IMR-90 (cell line): ENCODE measurements around the gene HADHA. TPM values are rescaled to one million over a fixed set of nuclear protein-coding genes. Genes with fewer than 3 reads are reported as not detected.

Experiments used
- ATAC-seq: fragments of 200-7000 bp; cut with Tn5 transposase; 2 replicates; pipeline ENCODE4 v1.9.1; 2020; ENCODE audit warnings: low read depth, mild to moderate bottlenecking, moderate library complexity
- BruUV-seq: library from RNA; stranded (reverse); fragments of 400-500 nt; replicated peaks from 2 replicates; lab custom pipeline; 2021; lab: Mats Ljungman, UMichigan
- CTCF ChIA-PET: fragments of 300-600 bp; formaldehyde crosslinking; extraction: SDS; loops from one replicate; lab custom pipeline; 2021; ENCODE audit warnings: antibody characterized with exemption; lab: Yijun Ruan, JAX
- POLR2A ChIA-PET: fragments of 300-600 bp; sonication (Branson Sonifier 250); formaldehyde crosslinking; loops from one replicate; lab custom pipeline; 2022; ENCODE audit warnings: antibody characterized with exemption; ENCODE audit not compliant: unreplicated experiment; lab: Charles Lee
- DNase-seq: peaks from one replicate; pipeline ENCODE4 v3.0.0; 2013
- H2AFZ ChIP-seq: replicated peaks from 2 replicates; pipeline ENCODE3; 2013; ENCODE audit warnings: low read length, mild to moderate bottlenecking; ENCODE audit not compliant: poor library complexity
- H2AK5ac ChIP-seq: 2 replicates; pipeline ENCODE4 v1.6.1; 2013; ENCODE audit warnings: low read depth, low read length, inconsistent platforms
- H2AK9ac ChIP-seq: replicated peaks from 2 replicates; pipeline ENCODE3; 2013; ENCODE audit warnings: mild to moderate bottlenecking, low read depth, low read length, moderate library complexity; ENCODE audit not compliant: poor library complexity
- H2BK120ac ChIP-seq: 2 replicates; pipeline ENCODE4 v1.6.1; 2013; ENCODE audit warnings: low read depth, low read length, inconsistent platforms
- H2BK15ac ChIP-seq: 3 replicates; pipeline ENCODE4 v1.6.1; 2013; ENCODE audit warnings: low read depth, low read length, inconsistent platforms
- H2BK20ac ChIP-seq: 2 replicates; pipeline ENCODE4 v1.6.1; 2013; ENCODE audit warnings: low read depth, mild to moderate bottlenecking, inconsistent platforms, low read length, moderate library complexity
- H2BK5ac ChIP-seq: 2 replicates; pipeline ENCODE4 v1.6.1; 2013; ENCODE audit warnings: mild to moderate bottlenecking, low read depth, low read length, inconsistent platforms; ENCODE audit not compliant: poor library complexity, severe bottlenecking
- H3K14ac ChIP-seq: replicated peaks from 2 replicates; pipeline ENCODE4 v1.6.1; 2013; ENCODE audit warnings: low read depth, low read length, inconsistent platforms
- H3K18ac ChIP-seq: 2 replicates; pipeline ENCODE4 v1.6.1; 2013; ENCODE audit warnings: low read depth, low read length, control low read depth
- H3K23ac ChIP-seq: 2 replicates; pipeline ENCODE4 v1.6.1; 2013; ENCODE audit warnings: low read depth, low read length, inconsistent platforms
- H3K27ac ChIP-seq: 2 replicates; pipeline ENCODE4 v1.5.1; 2013; ENCODE audit warnings: mild to moderate bottlenecking, control low read depth, low read length; ENCODE audit not compliant: insufficient read depth
- H3K27me3 ChIP-seq: 2 replicates; pipeline ENCODE4 v1.6.1; 2013; ENCODE audit warnings: low read length; ENCODE audit not compliant: control insufficient read depth, insufficient read depth
- H3K36me3 ChIP-seq: 2 replicates; pipeline ENCODE4 v1.6.1; 2013; ENCODE audit warnings: low read length, mixed read lengths; ENCODE audit not compliant: control insufficient read depth, insufficient read depth
- H3K4ac ChIP-seq: 2 replicates; pipeline ENCODE4 v1.6.1; 2013; ENCODE audit warnings: low read depth, low read length, inconsistent platforms
- H3K4me1 ChIP-seq: 2 replicates; pipeline ENCODE4 v1.6.1; 2013; ENCODE audit warnings: low read length, mixed read lengths; ENCODE audit not compliant: control insufficient read depth, insufficient read depth
- H3K4me2 ChIP-seq: 2 replicates; pipeline ENCODE4 v1.6.1; 2013; ENCODE audit warnings: low read depth, mild to moderate bottlenecking, control low read depth, low read length, moderate library complexity
- H3K4me3 ChIP-seq: 2 replicates; pipeline ENCODE4 v1.5.1; 2013; ENCODE audit warnings: low read depth, mild to moderate bottlenecking, control low read depth, low read length, moderate library complexity; ENCODE audit not compliant: insufficient read depth
- H3K56ac ChIP-seq: 2 replicates; pipeline ENCODE4 v1.6.1; 2013; ENCODE audit warnings: low read length, inconsistent platforms; ENCODE audit not compliant: insufficient read depth; ENCODE audit errors: extremely low read depth
- H3K79me1 ChIP-seq, 2 experiments: 2 replicates each; pipeline ENCODE4 v1.6.1; 2013; ENCODE audit warnings: low read length in 2 of 2, inconsistent platforms in 1 of 2, low read depth in 1 of 2
- H3K9ac ChIP-seq: 2 replicates; pipeline ENCODE4 v1.6.1; 2013; ENCODE audit warnings: low read depth, low read length, control low read depth
- H3K9me1 ChIP-seq: 2 replicates; pipeline ENCODE4 v1.6.1; 2013; ENCODE audit warnings: low read length, inconsistent platforms; ENCODE audit not compliant: insufficient read depth
- H3K9me3 ChIP-seq: 2 replicates; pipeline ENCODE4 v1.6.1; 2013; ENCODE audit warnings: low read length; ENCODE audit not compliant: control insufficient read depth, insufficient read depth
- H4K20me1 ChIP-seq: 2 replicates; pipeline ENCODE4 v1.6.1; 2013; ENCODE audit warnings: low read length, inconsistent platforms; ENCODE audit not compliant: insufficient read depth
- H4K5ac ChIP-seq: 2 replicates; pipeline ENCODE4 v1.6.1; 2013; ENCODE audit warnings: mild to moderate bottlenecking, low read depth, low read length, control low read depth
- H4K8ac ChIP-seq, 2 experiments: 2 replicates each; pipeline ENCODE4 v1.6.1; 2013; ENCODE audit warnings: low read depth in 2 of 2, low read length in 2 of 2, control low read depth in 1 of 2, inconsistent platforms in 1 of 2
- H4K91ac ChIP-seq: 2 replicates; pipeline ENCODE4 v1.6.1; 2013; ENCODE audit warnings: low read depth, low read length, inconsistent platforms; ENCODE audit not compliant: insufficient read depth
- BHLHE40 ChIP-seq: fragments of 150-350 bp; IDR thresholded peaks from 2 replicates; pipeline ENCODE4 v1.6.1; 2016; ENCODE audit warnings: mild to moderate bottlenecking, low read depth, low read length
- CEBPB ChIP-seq: IDR thresholded peaks from 2 replicates; pipeline ENCODE4 v1.6.1; 2012; ENCODE audit warnings: low read depth, low read length, improper control_type of control experiment
- CHD1 ChIP-seq: IDR thresholded peaks from 2 replicates; pipeline ENCODE4 v1.6.1; 2012; ENCODE audit warnings: low read depth, low read length, improper control_type of control experiment
- CTCF ChIP-seq: conservative IDR thresholded peaks from 2 replicates; pipeline ENCODE4 v1.5.1; 2012; ENCODE audit warnings: mild to moderate bottlenecking, low read depth, low read length, improper control_type of control experiment
- ELK1 ChIP-seq: fragments of 150-350 bp; IDR thresholded peaks from 2 replicates; pipeline ENCODE4 v1.6.1; 2016; ENCODE audit warnings: low read depth, mild to moderate bottlenecking, low read length, moderate library complexity, borderline replicate concordance
- FOS ChIP-seq: fragments of 150-350 bp; IDR thresholded peaks from 2 replicates; pipeline ENCODE4 v1.6.1; 2016; ENCODE audit warnings: low read depth, low read length
- MAFK ChIP-seq: IDR thresholded peaks from 2 replicates; pipeline ENCODE4 v1.6.1; 2012; ENCODE audit warnings: low read depth, low read length, improper control_type of control experiment
- MAZ ChIP-seq: IDR thresholded peaks from 2 replicates; pipeline ENCODE4 v1.6.1; 2012; ENCODE audit warnings: low read depth, mild to moderate bottlenecking, low read length, improper control_type of control experiment, moderate library complexity, borderline replicate concordance
- MXI1 ChIP-seq: IDR thresholded peaks from 2 replicates; pipeline ENCODE4 v1.6.1; 2012; ENCODE audit warnings: low read depth, mild to moderate bottlenecking, low read length, moderate library complexity, borderline replicate concordance
- NFE2L2 ChIP-seq: fragments of 150-350 bp; IDR thresholded peaks from 2 replicates; pipeline ENCODE4 v1.6.1; 2016; ENCODE audit warnings: low read depth, mild to moderate bottlenecking, low read length
- POLR2A ChIP-seq: IDR thresholded peaks from 2 replicates; pipeline ENCODE4 v1.6.1; 2012; ENCODE audit warnings: mild to moderate bottlenecking, low read depth, low read length
- RAD21 ChIP-seq: IDR thresholded peaks from 2 replicates; pipeline ENCODE4 v1.6.1; 2012; ENCODE audit warnings: low read length, improper control_type of control experiment
- RCOR1 ChIP-seq: IDR thresholded peaks from 2 replicates; pipeline ENCODE4 v1.6.1; 2012; ENCODE audit warnings: mild to moderate bottlenecking, low read length, improper control_type of control experiment; ENCODE audit not compliant: insufficient replicate concordance
- RFX5 ChIP-seq: IDR thresholded peaks from 2 replicates; pipeline ENCODE4 v1.8.0; 2012; ENCODE audit warnings: low read depth, mild to moderate bottlenecking, low read length, moderate library complexity
- SMC3 ChIP-seq: fragments of 150-350 bp; IDR thresholded peaks from 2 replicates; pipeline ENCODE4 v1.6.1; 2016; ENCODE audit warnings: low read depth, mild to moderate bottlenecking, antibody characterized with exemption, low read length, moderate library complexity
- USF2 ChIP-seq: fragments of 150-350 bp; IDR thresholded peaks from 2 replicates; pipeline ENCODE4 v1.6.1; 2017; ENCODE audit warnings: mild to moderate bottlenecking, antibody characterized with exemption, low read length, low read depth
- WGBS, 2 experiments: methylation state at CpG; one replicate each; pipeline versions ENCODE4 v1.1.5 to v1.1.7; 2013; ENCODE audit warnings: missing lambda C conversion rate in 2 of 2; ENCODE audit not compliant: insufficient read length in 1 of 2; ENCODE audit errors: extremely low coverage in 2 of 2; 5-methylcytosine and 5-hydroxymethylcytosine counted together
- dilution Hi-C: fragments of 300-500 bp; cut with HindIII; formaldehyde crosslinking; loops from one replicate; pipeline ENCODE4 v1.14.3; 2018; ENCODE audit warnings: low sequenced_read_pairs; ENCODE audit not compliant: unreplicated experiment
- in situ Hi-C: fragments of 300-500 bp; cut with MboI; formaldehyde crosslinking; loops from 3 replicates; pipeline ENCODE4 v1.14.3; 2019; ENCODE audit warnings: low sequenced_read_pairs, inconsistent platforms, mixed read lengths
- intact Hi-C: fragments of 100-400 bp; cut with micrococcal nuclease; formaldehyde crosslinking; loops from 2 replicates; pipeline ENCODE4 v1.10.0; 2022
- polyA plus RNA-seq, 3 experiments: library from polyadenylated mRNA; depleted of rRNA; stranded (reverse); fragments of >200 nt; gene quantifications; 2 replicates each; pipeline ENCODE4 v1.2.3, GENCODE V29; 2012; ENCODE audit warnings: low replicate concordance in 1 of 3
- total RNA-seq: library from RNA; depleted of rRNA; stranded (reverse); fragments of >200 nt; gene quantifications from 2 replicates; pipeline ENCODE4 v1.2.3, GENCODE V29; 2012

HADHA gene
- total and polyA plus RNA-seq, 2 of the 4 experiments (the other 2 are of a cell fraction), result 52.7 to 111 TPM

DNA sequence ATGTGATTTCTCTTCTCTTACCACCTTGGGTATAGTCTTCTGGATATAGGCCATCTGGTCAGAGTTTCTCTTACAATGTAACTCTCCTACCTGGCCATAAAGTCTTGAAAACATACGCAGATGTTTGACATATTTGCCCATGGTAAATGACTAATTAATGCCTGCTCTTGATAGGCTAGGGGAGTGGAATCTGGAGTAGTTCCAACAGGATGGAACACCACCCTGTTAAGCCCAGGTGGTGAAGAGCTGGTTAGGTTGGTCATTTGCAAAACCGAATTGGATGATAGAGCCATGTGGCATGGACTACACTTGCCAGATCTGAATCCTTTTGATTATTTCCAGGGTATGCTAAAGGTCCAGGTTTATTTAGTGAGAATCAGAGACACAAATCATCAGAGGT lies 36.8 kb upstream of the HADHA start:
- Histone ChIP-seq H2BK15ac (no peak overlapping the region), H3K18ac (no peak overlapping the region), H2BK5ac (no peak overlapping the region), H4K5ac (no peak overlapping the region), H3K36me3 (peaks cover 35% of the 10 kb centered on the region), H3K4me2 (no peak overlapping the region), H3K23ac (no peak overlapping the region), H3K27ac (no peak overlapping the region), H3K9me3 (no peaks in the 10 kb centered on the region), H3K14ac (no peak overlapping the region), H2BK20ac (no peak overlapping the region), H3K4me3 (no peak overlapping the region), H3K4ac (no peak overlapping the region), H3K9me1 (peaks cover 5% of the 10 kb centered on the region), H2BK120ac (no peak overlapping the region), H4K8ac (no peak overlapping the region), H3K9ac (no peak overlapping the region), H2AK9ac (no peak overlapping the region), H4K20me1 (no peaks in the 10 kb centered on the region), H2AFZ (no peak overlapping the region), H3K79me1 (no peaks in the 10 kb centered on the region; a peak in 2 of 4 replicates), H3K56ac (no peak overlapping the region), H3K4me1 (peaks cover 2% of the 10 kb centered on the region; the same call in 1 of the 2 replicates), H2AK5ac (no peak overlapping the region), H3K27me3 (no peaks in the 10 kb centered on the region), H4K91ac (no peak overlapping the region)
- dilution Hi-C loops (no loop called here), intact Hi-C loops (no loop called here), in situ Hi-C loops (no loop called here)
- no CpG with 5 or more reads among the region's 2 CpGs for WGBS, 2 experiments
- no peak for ATAC-seq
- no peak for TF ChIP-seq NFE2L2
- no peak for TF ChIP-seq CHD1
- TF ChIP-seq ELK1, result no peak
- TF ChIP-seq MAFK, result no peak
- TF ChIP-seq MAZ, result no peak
- no peak for TF ChIP-seq FOS
- TF ChIP-seq BHLHE40, result no peak
- TF ChIP-seq CEBPB, result no peak
- no peak for TF ChIP-seq RCOR1
- TF ChIP-seq POLR2A, result no peak
- no peak for TF ChIP-seq RFX5
- no peak for TF ChIP-seq SMC3
- no peak for TF ChIP-seq CTCF
- no peak for TF ChIP-seq MXI1
- TF ChIP-seq RAD21, result no peak
- no peak for TF ChIP-seq USF2
- CTCF ChIA-PET, result no interaction called here
- no TSS peak for BruUV-seq
- POLR2A ChIA-PET, result interaction anchor here (0.5 kb wide), 1 partner anchor 642 kb away, joined by 3 read pairs; no protein-coding TSS in a partner anchor
- no peak for DNase-seq
